Mesenchymal stem cell (in vitro differentiated cells and primary cell): ENCODE results near the gene GRM7.

Experiments
- DNase-seq: peaks from one replicate; pipeline ENCODE4 v3.0.0-alpha.2; 2013
- H2AFZ ChIP-seq: one replicate; pipeline ENCODE4 v1.6.1; 2013; ENCODE audit warnings: low read depth, mild to moderate bottlenecking, control low read depth, inconsistent platforms, low read length, moderate library complexity
- H2AK5ac ChIP-seq: 2 replicates; pipeline ENCODE4 v1.6.1; 2013; ENCODE audit warnings: low read length, moderate library complexity, mild to moderate bottlenecking, inconsistent platforms; ENCODE audit not compliant: severe bottlenecking
- H2BK120ac ChIP-seq: one replicate; pipeline ENCODE4 v1.6.1; 2013; ENCODE audit warnings: low read depth, mild to moderate bottlenecking, inconsistent platforms, low read length, moderate library complexity
- H2BK12ac ChIP-seq, 2 experiments: one replicate each; pipeline ENCODE4 v1.6.1; 2013; ENCODE audit warnings: inconsistent platforms in 2 of 2, low read length in 2 of 2, mild to moderate bottlenecking in 2 of 2, moderate library complexity in 2 of 2, control low read depth in 1 of 2
- H2BK15ac ChIP-seq: one replicate; pipeline ENCODE4 v1.6.1; 2013; ENCODE audit warnings: mild to moderate bottlenecking, low read depth, inconsistent platforms; ENCODE audit not compliant: poor library complexity, severe bottlenecking
- H2BK5ac ChIP-seq: 2 replicates; pipeline ENCODE4 v1.6.1; 2013; ENCODE audit warnings: low read depth, mild to moderate bottlenecking, low read length, control low read depth, inconsistent platforms; ENCODE audit not compliant: poor library complexity, severe bottlenecking
- H3K14ac ChIP-seq, 2 experiments: one replicate each; pipeline ENCODE4 v1.6.1; 2013; ENCODE audit warnings: inconsistent platforms in 2 of 2, low read length in 2 of 2, control low read depth in 1 of 2, mild to moderate bottlenecking in 1 of 2, moderate library complexity in 1 of 2
- H3K18ac ChIP-seq, 2 experiments: one replicate each; pipeline ENCODE4 v1.6.1; 2013; ENCODE audit warnings: inconsistent platforms in 2 of 2, low read length in 2 of 2, control low read depth in 1 of 2, low read depth in 1 of 2, mild to moderate bottlenecking in 1 of 2
- H3K23ac ChIP-seq, 2 experiments: one replicate each; pipeline ENCODE4 v1.6.1; 2013; ENCODE audit warnings: inconsistent platforms in 2 of 2, low read length in 2 of 2, mild to moderate bottlenecking in 2 of 2, moderate library complexity in 2 of 2, control low read depth in 1 of 2
- H3K27ac ChIP-seq: 2 replicates; pipeline ENCODE4 v1.5.1; 2013; ENCODE audit warnings: mild to moderate bottlenecking, moderate library complexity, low read length, control low read depth, inconsistent platforms; ENCODE audit not compliant: poor library complexity, severe bottlenecking
- H3K27me3 ChIP-seq, 2 experiments: 2 replicates each; pipeline versions ENCODE4 v1.6.1 to v1.7.0; 2013; ENCODE audit warnings: low read length in 2 of 2, mild to moderate bottlenecking in 2 of 2, moderate library complexity in 2 of 2, control low read depth in 1 of 2, inconsistent platforms in 1 of 2; ENCODE audit not compliant: control insufficient read depth in 1 of 2, insufficient read depth in 1 of 2
- H3K36me3 ChIP-seq, 2 experiments: 2 replicates each; pipeline versions ENCODE4 v1.6.1 to v1.7.0; 2013; ENCODE audit warnings: low read length in 2 of 2, control low read depth in 1 of 2, inconsistent platforms in 1 of 2, low read depth in 1 of 2, mild to moderate bottlenecking in 1 of 2; ENCODE audit not compliant: insufficient read depth in 2 of 2, control insufficient read depth in 1 of 2
- H3K4ac ChIP-seq, 2 experiments: one replicate each; pipeline ENCODE4 v1.6.1; 2013; ENCODE audit warnings: inconsistent platforms in 2 of 2, low read length in 2 of 2, mild to moderate bottlenecking in 2 of 2, moderate library complexity in 2 of 2, control low read depth in 1 of 2, low read depth in 1 of 2
- H3K4me1 ChIP-seq: 2 replicates; pipeline ENCODE4 v1.6.1; 2013; ENCODE audit warnings: low read depth, low read length, control low read depth; ENCODE audit not compliant: control insufficient read depth, insufficient read depth
- H3K4me2 ChIP-seq: 2 replicates; pipeline ENCODE4 v1.6.1; 2013; ENCODE audit warnings: low read length, mild to moderate bottlenecking, inconsistent platforms; ENCODE audit not compliant: poor library complexity, severe bottlenecking
- H3K4me3 ChIP-seq, 2 experiments: 2 replicates each; pipeline versions ENCODE4 v1.5.1 to v1.7.0; 2013; ENCODE audit warnings: low read length in 2 of 2, mild to moderate bottlenecking in 2 of 2, control low read depth in 1 of 2, low read depth in 1 of 2; ENCODE audit not compliant: insufficient read depth in 1 of 2
- H3K79me1 ChIP-seq: replicated peaks from 2 replicates; pipeline ENCODE4 v1.6.1; 2013; ENCODE audit warnings: mild to moderate bottlenecking, control low read depth, low read length, inconsistent platforms; ENCODE audit not compliant: poor library complexity, severe bottlenecking
- H3K9ac ChIP-seq: 2 replicates; pipeline ENCODE4 v1.7.0; 2013; ENCODE audit warnings: mild to moderate bottlenecking, low read length, moderate library complexity
- H3K9me3 ChIP-seq: 2 replicates; pipeline ENCODE4 v1.7.0; 2013; ENCODE audit warnings: mild to moderate bottlenecking, low read length; ENCODE audit not compliant: control insufficient read depth
- H4K8ac ChIP-seq: one replicate; pipeline ENCODE4 v1.6.1; 2013; ENCODE audit warnings: inconsistent platforms, mild to moderate bottlenecking, low read length, moderate library complexity
- H4K91ac ChIP-seq: one replicate; pipeline ENCODE4 v1.6.1; 2013; ENCODE audit warnings: mild to moderate bottlenecking, low read length, inconsistent platforms
- WGBS: methylation state at CpG from one replicate; pipeline ENCODE4 v1.1.7; 2013; ENCODE audit warnings: mixed read lengths; 5-methylcytosine and 5-hydroxymethylcytosine counted together

GRM7 gene

DNA sequence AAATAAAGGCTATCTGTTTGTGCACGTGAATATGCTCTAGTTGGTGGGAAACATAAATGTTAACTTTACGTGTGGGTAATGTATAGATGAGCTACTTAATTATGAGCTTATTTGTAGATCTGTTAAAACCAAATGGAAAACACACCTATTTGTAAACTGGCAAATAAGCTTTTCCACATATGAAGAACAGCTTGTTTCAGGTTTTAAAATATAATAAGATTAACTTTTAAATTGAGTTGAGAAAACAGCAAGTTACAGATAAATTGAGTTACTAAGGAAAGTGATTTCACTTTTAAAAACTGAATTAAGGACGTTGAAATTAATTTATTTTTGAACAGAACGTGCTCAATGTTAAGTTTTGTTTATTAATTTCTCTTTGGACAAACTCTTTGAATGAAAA lies 140.5 kb downstream of the GRM7 start:
- no peak for DNase-seq
- Histone ChIP-seq H4K91ac (no peak overlapping the region), H2BK5ac (no peak overlapping the region), H3K4ac (no peak overlapping the region), H3K36me3 (no peaks in the 10 kb centered on the region), H4K8ac (no peak overlapping the region), H3K9ac (no peak overlapping the region), H3K4me3 (no peak overlapping the region), H3K23ac (no peak overlapping the region), H3K27me3 (no peaks in the 10 kb centered on the region), H2BK12ac (no peak overlapping the region), H3K27ac (no peak overlapping the region), H3K14ac (no peak overlapping the region), H3K4me1 (no peaks in the 10 kb centered on the region), H2BK120ac (no peak overlapping the region), H2BK15ac (no peak overlapping the region), H3K18ac (no peak overlapping the region), H3K4me2 (no peak overlapping the region), H2AK5ac (no peak overlapping the region), H3K9me3 (peaks cover 11% of the 10 kb centered on the region), H2AFZ (no peak overlapping the region), H3K79me1 (no peaks in the 10 kb centered on the region)
- WGBS: 75% methylated on average over 3 of the region's 4 CpGs

DNA sequence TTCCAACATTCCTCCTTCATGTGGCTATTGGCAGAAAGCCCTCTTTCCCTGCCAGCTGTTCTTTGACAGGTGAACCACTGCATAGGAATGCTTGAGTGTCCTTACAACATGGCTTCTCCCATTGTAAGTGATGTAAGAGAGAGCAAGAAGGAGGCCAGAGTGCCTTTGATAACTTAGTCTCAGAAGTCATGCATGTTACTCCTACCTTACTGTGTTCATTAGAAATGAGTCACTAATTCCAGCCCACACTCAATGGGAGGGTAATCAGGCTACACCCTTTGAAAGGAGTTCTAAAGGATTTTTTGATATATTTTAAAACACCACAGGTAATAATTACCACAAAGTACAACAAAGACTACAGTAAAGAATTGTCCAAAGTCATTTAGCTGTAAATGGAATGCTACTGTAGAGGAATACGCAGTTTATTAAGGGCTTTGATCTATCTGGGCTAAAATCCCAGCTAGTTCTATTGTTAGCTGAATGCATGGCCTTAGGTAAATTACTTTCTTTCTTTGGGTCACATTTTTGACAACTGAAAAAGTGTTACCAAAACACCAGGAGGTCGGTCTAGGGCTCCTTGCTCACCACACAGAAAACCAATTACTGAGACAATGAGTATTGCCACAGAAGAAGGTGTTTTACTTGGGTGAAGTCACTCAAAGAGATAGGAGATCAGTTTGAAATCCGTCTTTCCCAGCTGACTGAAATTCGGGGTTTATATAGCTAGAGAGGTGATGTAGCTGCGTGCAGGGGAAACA lies 154.9 kb downstream of the GRM7 start:
- Histone ChIP-seq H3K27me3 (no peaks in the 10 kb centered on the region), H3K9me3 (peaks cover 22% of the 10 kb centered on the region), H3K79me1 (no peaks in the 10 kb centered on the region), H4K8ac (no peak overlapping the region), H2BK120ac (no peak overlapping the region), H3K4me2 (no peak overlapping the region), H3K4ac (no peak overlapping the region), H2BK15ac (no peak overlapping the region), H3K4me3 (no peak overlapping the region), H2BK5ac (no peak overlapping the region), H2BK12ac (no peak overlapping the region), H3K18ac (no peak overlapping the region), H4K91ac (no peak overlapping the region), H2AK5ac (no peak overlapping the region), H3K14ac (no peak overlapping the region), H3K4me1 (no peaks in the 10 kb centered on the region), H3K36me3 (no peaks in the 10 kb centered on the region), H3K23ac (no peak overlapping the region), H2AFZ (no peak overlapping the region), H3K9ac (no peak overlapping the region), H3K27ac (no peak overlapping the region)
- no peak for DNase-seq
- 57% methylated on average over 5 of the region's 5 CpGs for WGBS

DNA sequence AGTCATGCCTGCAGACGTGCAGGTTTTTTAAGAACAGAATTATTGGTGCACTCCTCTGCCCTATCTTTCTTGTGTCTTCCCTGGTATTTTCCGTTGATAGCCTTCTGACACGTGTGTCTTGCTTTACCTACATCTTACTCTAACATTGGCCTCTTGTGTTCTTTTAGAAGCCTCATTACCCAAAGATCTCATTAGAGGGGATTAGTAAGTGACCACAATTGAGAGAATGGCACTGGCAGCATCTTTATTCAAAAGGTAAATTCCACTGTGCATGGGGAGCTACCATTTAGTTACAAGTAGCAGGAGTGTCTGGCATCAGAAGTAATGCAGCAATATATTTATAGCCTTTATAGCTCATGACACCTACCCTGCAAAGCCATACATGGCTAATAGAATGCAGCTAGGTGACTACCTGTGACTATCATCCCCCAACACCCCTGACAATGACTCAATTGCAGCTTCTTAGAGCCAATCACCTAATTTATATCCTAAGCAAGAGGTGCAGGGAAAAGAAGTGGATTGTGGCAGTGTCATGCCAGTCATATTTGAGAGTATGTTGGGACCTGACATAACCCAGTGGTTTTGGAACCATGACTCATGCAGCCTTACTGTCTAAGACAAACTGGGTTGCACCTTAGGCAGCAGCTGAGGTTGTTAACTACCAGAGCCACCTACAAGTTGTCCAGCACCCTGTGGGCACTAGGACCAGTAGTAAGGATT lies 164.8 kb downstream of the GRM7 start:
- Histone ChIP-seq H2BK12ac (no peak overlapping the region), H3K4me2 (no peak overlapping the region), H3K27me3 (no peaks in the 10 kb centered on the region), H2AFZ (no peak overlapping the region), H3K27ac (no peak overlapping the region), H2AK5ac (no peak overlapping the region), H2BK120ac (no peak overlapping the region), H3K4me1 (no peaks in the 10 kb centered on the region), H3K9me3 (no peaks in the 10 kb centered on the region), H2BK5ac (no peak overlapping the region), H3K14ac (no peak overlapping the region), H3K18ac (no peak overlapping the region), H4K8ac (no peak overlapping the region), H3K23ac (no peak overlapping the region), H3K4me3 (no peak overlapping the region), H2BK15ac (no peak overlapping the region), H3K36me3 (no peaks in the 10 kb centered on the region), H3K9ac (no peak overlapping the region), H4K91ac (no peak overlapping the region), H3K4ac (no peak overlapping the region), H3K79me1 (no peaks in the 10 kb centered on the region)
- WGBS: 94% methylated on average over 1 of the region's 3 CpGs
- no peak for DNase-seq

DNA sequence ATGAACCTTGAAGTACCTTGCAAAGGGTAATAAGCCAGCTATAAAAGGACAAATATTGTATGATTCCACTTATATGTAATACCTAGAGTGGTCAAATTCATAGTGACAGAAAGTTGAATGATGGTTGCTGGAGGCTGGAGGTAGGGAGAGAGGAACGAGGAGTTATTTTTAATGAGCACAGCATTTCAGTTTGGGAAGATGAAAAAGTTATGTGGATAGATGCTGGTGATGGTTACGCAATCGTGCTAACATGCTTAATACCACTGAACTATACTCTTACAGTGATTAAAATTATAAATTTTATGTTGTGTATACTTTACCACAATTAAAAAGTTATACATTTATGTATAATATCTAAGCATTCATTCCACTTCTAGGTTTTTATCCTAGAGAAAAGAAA lies 168.6 kb downstream of the GRM7 start:
- H3K4me2 ChIP-seq: no peak overlapping the region
- no peak overlapping the region for H4K8ac ChIP-seq
- no peaks in the 10 kb centered on the region for H3K4me1 ChIP-seq
- H2AK5ac ChIP-seq: no peak overlapping the region
- no peak overlapping the region for H3K18ac ChIP-seq
- no peak overlapping the region for H3K4ac ChIP-seq
- no peak overlapping the region for H3K14ac ChIP-seq
- DNase-seq: no peak
- no peak overlapping the region for H3K9ac ChIP-seq
- no peak overlapping the region for H2BK5ac ChIP-seq
- no peak overlapping the region for H3K4me3 ChIP-seq
- H2BK120ac ChIP-seq: no peak overlapping the region
- no peak overlapping the region for H3K23ac ChIP-seq
- no peaks in the 10 kb centered on the region for H3K27me3 ChIP-seq
- no peak overlapping the region for H4K91ac ChIP-seq
- no peak overlapping the region for H2BK15ac ChIP-seq
- H3K79me1 ChIP-seq: no peaks in the 10 kb centered on the region
- no peak overlapping the region for H2BK12ac ChIP-seq
- H3K27ac ChIP-seq: no peak overlapping the region
- no peaks in the 10 kb centered on the region for H3K36me3 ChIP-seq
- H3K9me3 ChIP-seq: peaks cover 3% of the 10 kb centered on the region
- 73% methylated on average over 1 of the region's 3 CpGs for WGBS
- H2AFZ ChIP-seq: no peak overlapping the region
